OCI-LY1 (cell line): Measurements from ENCODE around the gene KSR1.

Experiments
- H2AFZ ChIP-seq: fragments of 200-600 bp; sonication (generic), shearing (Covaris generic); 2 replicates; pipeline ENCODE4 v1.6.0; 2014; ENCODE audit warnings: antibody characterized with exemption, mild to moderate bottlenecking, low read length
- H3F3A ChIP-seq: fragments of 200-600 bp; sonication (generic), shearing (Covaris generic); 2 replicates; pipeline ENCODE4 v1.6.0; 2014; ENCODE audit warnings: mild to moderate bottlenecking, antibody characterized with exemption, low read length, moderate library complexity; ENCODE audit not compliant: insufficient read depth
- H3K27ac ChIP-seq: fragments of 200-600 bp; sonication (generic); 2 replicates; pipeline ENCODE4 v1.5.1; 2014; ENCODE audit warnings: low read length, mixed run types, mild to moderate bottlenecking, low read depth; ENCODE audit not compliant: poor library complexity, severe bottlenecking
- H3K27me3 ChIP-seq: fragments of 200-600 bp; sonication (generic); 2 replicates; pipeline ENCODE4 v1.6.0; 2014; ENCODE audit warnings: antibody characterized with exemption, mild to moderate bottlenecking, low read length, moderate library complexity; ENCODE audit not compliant: insufficient read depth
- H3K36me3 ChIP-seq: fragments of 200-600 bp; sonication (generic); 2 replicates; pipeline ENCODE4 v1.6.1; 2014; ENCODE audit warnings: mild to moderate bottlenecking, antibody characterized with exemption, low read length, moderate library complexity, mixed read lengths; ENCODE audit not compliant: insufficient read depth
- H3K4me1 ChIP-seq: fragments of 200-600 bp; sonication (generic); 2 replicates; pipeline ENCODE4 v1.5.1; 2014; ENCODE audit warnings: mild to moderate bottlenecking, low read length, moderate library complexity; ENCODE audit not compliant: insufficient read depth, severe bottlenecking
- H3K4me2 ChIP-seq: fragments of 200-600 bp; sonication (generic), shearing (Covaris generic); 2 replicates; pipeline ENCODE4 v1.6.1; 2014; ENCODE audit warnings: low read length
- H3K4me3 ChIP-seq: fragments of 200-600 bp; sonication (generic); 2 replicates; pipeline ENCODE4 v1.5.1; 2014; ENCODE audit warnings: low read length, low read depth, mild to moderate bottlenecking, mixed read lengths; ENCODE audit not compliant: poor library complexity, severe bottlenecking
- H3K79me2 ChIP-seq: fragments of 200-600 bp; shearing (Covaris generic); 2 replicates; pipeline ENCODE4 v1.6.1; 2016; ENCODE audit warnings: mixed run types, low read length, mixed read lengths; ENCODE audit not compliant: insufficient read depth
- H3K9ac ChIP-seq: fragments of 200-600 bp; sonication (generic), shearing (Covaris generic); 2 replicates; pipeline ENCODE4 v1.6.1; 2014; ENCODE audit warnings: mild to moderate bottlenecking, low read length, mixed read lengths
- H3K9me2 ChIP-seq: fragments of 200-600 bp; sonication (generic), shearing (Covaris generic); 2 replicates; pipeline ENCODE4 v1.6.1; 2014; ENCODE audit warnings: low read depth, mild to moderate bottlenecking, low read length, mixed read lengths
- H3K9me3 ChIP-seq: fragments of 200-600 bp; shearing (Covaris generic); 2 replicates; pipeline ENCODE4 v1.6.1; 2014; ENCODE audit warnings: low read length, mixed read lengths
- H4K20me1 ChIP-seq: fragments of 200-600 bp; sonication (generic), shearing (Covaris generic); 2 replicates; pipeline ENCODE4 v1.6.0; 2016; ENCODE audit warnings: mild to moderate bottlenecking, low read length; ENCODE audit not compliant: insufficient read depth
- CTCF ChIP-seq: fragments of 200-600 bp; sonication (generic), shearing (Covaris generic); IDR thresholded peaks from 2 replicates; pipeline ENCODE4 v1.5.1; 2017; ENCODE audit warnings: mild to moderate bottlenecking, antibody characterized with exemption, low read length, moderate library complexity, mixed read lengths
- EZH2 ChIP-seq: fragments of 200-600 bp; sonication (generic), shearing (Covaris generic); IDR thresholded peaks from 2 replicates; pipeline ENCODE4 v1.8.0; 2017; ENCODE audit warnings: borderline replicate concordance, mixed run types, mild to moderate bottlenecking, antibody characterized with exemption, low read length, moderate library complexity, mixed read lengths

KSR1 gene

GRCh38 chr17:27494192-27495091, 38.2 kb downstream of the KSR1 start:
- Histone ChIP-seq H3K36me3 (no peaks in the 10 kb centered on the region), H2AFZ (no peak overlapping the region), H3K4me2 (no peak overlapping the region), H3K79me2 (no peaks in the 10 kb centered on the region), H3K4me1 (no peaks in the 10 kb centered on the region), H3K9ac (no peak overlapping the region), H3K9me3 (no peaks in the 10 kb centered on the region), H3K27ac (no peak overlapping the region), H3K4me3 (no peak overlapping the region), H3K27me3 (0 out of 2 replicates have a peak, but pooled peaks cover 6% of the 10 kb centered on the region), H3F3A (no peaks in the 10 kb centered on the region), H3K9me2 (no peaks in the 10 kb centered on the region), H4K20me1 (no peaks in the 10 kb centered on the region)
- TF ChIP-seq CTCF: no peak
- TF ChIP-seq EZH2: no peak

- no peaks in the 10 kb centered on the region for H3K4me1 ChIP-seq
- H3K9me3 ChIP-seq: no peaks in the 10 kb centered on the region
- no peaks in the 10 kb centered on the region for H4K20me1 ChIP-seq
- no peak overlapping the region for H3K27ac ChIP-seq
- H3K27me3 ChIP-seq: 0 out of 2 replicates have a peak, but pooled peaks cover 6% of the 10 kb centered on the region
- H3K4me3 ChIP-seq: no peak overlapping the region
- no peak overlapping the region for H2AFZ ChIP-seq
- no peak overlapping the region for H3K4me2 ChIP-seq
- H3K36me3 ChIP-seq: no peaks in the 10 kb centered on the region
- H3K9ac ChIP-seq: no peak overlapping the region
- H3F3A ChIP-seq: no peaks in the 10 kb centered on the region
- TF ChIP-seq CTCF (no peak), EZH2 (no peak)
- H3K79me2 ChIP-seq: no peaks in the 10 kb centered on the region
- no peaks in the 10 kb centered on the region for H3K9me2 ChIP-seq
Measured at GRCh38 chr17:27495460-27495859, 39.2 kb downstream of the KSR1 start.

- H3K79me2 ChIP-seq: no peaks in the 10 kb centered on the region
- TF ChIP-seq EZH2 (no peak), CTCF (no peak)
Measured at GRCh38 chr17:27496005-27496404, 39.8 kb downstream of the KSR1 start.

More at GRCh38 chr17:27496005-27496404, 39.8 kb downstream of the KSR1 start:
- no peak overlapping the region for H3K27ac ChIP-seq
- H2AFZ ChIP-seq: no peak overlapping the region
- no peak overlapping the region for H3K9ac ChIP-seq
- no peaks in the 10 kb centered on the region for H4K20me1 ChIP-seq
- H3F3A ChIP-seq: no peaks in the 10 kb centered on the region
- H3K9me2 ChIP-seq: no peaks in the 10 kb centered on the region
- no peak overlapping the region for H3K4me3 ChIP-seq
- no peak overlapping the region for H3K4me2 ChIP-seq
- H3K9me3 ChIP-seq: no peaks in the 10 kb centered on the region
- no peaks in the 10 kb centered on the region for H3K36me3 ChIP-seq
- no peaks in the 10 kb centered on the region for H3K4me1 ChIP-seq
- 0 out of 2 replicates have a peak, but pooled peaks cover 6% of the 10 kb centered on the region for H3K27me3 ChIP-seq
